HG03045 (cell line): Measurements from ENCODE around the gene KISS1.
"Not testable (repeated sequence)": the region's sequence is repeated elsewhere in the genome, so short reads cannot be mapped to it uniquely, and the experiment has no call there.

ENCODE experiments used
- ATAC-seq: cut with Tn5 transposase; IDR thresholded peaks from one replicate; pipeline ENCODE4 v1.9.1; 2021; ENCODE audit warnings: mild to moderate bottlenecking, moderate library complexity; ENCODE audit not compliant: unreplicated experiment

KISS1 gene

GRCh38 chr1:204196068-204196795, at the start of gene KISS1:
KISS1 (minus strand) TSS chr1:204196491; CDS start chr1:204192876, 3,615 bp downstream.
- ATAC-seq, result no peak

GRCh38 chr1:204242920-204243319, 46.6 kb upstream of the KISS1 start:
- ATAC-seq, result no peak

DNA sequence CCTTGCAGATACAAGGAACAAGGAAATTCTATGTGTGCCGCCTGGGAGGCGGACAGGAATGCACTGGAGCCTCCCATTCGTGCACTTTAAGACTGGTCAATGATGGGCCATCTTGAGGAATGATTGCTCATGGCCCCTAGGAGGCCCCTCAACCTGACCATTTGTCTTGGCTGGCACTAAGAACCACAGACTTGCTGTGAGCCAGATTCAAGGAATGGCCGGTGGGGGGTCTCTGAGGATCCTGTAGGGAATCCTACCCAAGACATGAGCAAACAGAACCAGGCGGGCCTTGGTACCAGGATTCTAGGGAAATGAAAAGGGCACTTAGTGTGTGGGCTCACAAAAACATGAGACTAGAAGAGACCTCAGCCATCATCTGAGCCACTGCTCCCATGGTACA, 45.6 kb upstream of the KISS1 start:
- ATAC-seq, result no peak

GRCh38 chr1:204241050-204241449, 44.8 kb upstream of the KISS1 start:
- no peak for ATAC-seq

DNA sequence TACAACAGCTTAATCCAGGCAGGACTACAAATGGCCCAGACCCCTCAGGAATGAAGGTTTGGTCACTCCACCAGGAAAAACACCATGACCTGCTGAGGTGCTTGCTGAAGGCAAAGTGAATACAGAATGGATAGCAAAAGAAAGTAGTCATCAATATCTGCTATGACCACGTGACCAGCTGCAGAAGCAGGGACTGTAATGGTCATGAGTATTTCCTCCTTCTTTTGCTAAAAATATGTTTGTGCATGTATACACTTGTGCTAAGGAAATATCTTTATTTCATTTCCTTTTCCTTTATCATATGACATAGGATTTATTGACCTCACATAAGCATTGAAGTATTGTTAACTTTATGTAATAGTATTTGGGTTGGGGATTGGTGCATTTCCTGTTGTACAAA, 43.9 kb upstream of the KISS1 start:
- no peak for ATAC-seq

- not testable (repeated sequence) for ATAC-seq
These were observed 43.1 kb upstream of the KISS1 start for GRCh38 chr1:204239401-204239800.

- not testable (repeated sequence) for ATAC-seq
These were observed 42.2 kb upstream of the KISS1 start for GRCh38 chr1:204238520-204238919.

GRCh38 chr1:204237515-204237914, 41.2 kb upstream of the KISS1 start:
- ATAC-seq, result not testable (repeated sequence)

- no peak for ATAC-seq
These were observed 36.2 kb upstream of the KISS1 start for GRCh38 chr1:204232526-204232925.

- no peak for ATAC-seq
These were observed 33.9 kb upstream of the KISS1 start for GRCh38 chr1:204230211-204230610.

GRCh38 chr1:204228896-204229295, 32.6 kb upstream of the KISS1 start:
- ATAC-seq, result no peak

DNA sequence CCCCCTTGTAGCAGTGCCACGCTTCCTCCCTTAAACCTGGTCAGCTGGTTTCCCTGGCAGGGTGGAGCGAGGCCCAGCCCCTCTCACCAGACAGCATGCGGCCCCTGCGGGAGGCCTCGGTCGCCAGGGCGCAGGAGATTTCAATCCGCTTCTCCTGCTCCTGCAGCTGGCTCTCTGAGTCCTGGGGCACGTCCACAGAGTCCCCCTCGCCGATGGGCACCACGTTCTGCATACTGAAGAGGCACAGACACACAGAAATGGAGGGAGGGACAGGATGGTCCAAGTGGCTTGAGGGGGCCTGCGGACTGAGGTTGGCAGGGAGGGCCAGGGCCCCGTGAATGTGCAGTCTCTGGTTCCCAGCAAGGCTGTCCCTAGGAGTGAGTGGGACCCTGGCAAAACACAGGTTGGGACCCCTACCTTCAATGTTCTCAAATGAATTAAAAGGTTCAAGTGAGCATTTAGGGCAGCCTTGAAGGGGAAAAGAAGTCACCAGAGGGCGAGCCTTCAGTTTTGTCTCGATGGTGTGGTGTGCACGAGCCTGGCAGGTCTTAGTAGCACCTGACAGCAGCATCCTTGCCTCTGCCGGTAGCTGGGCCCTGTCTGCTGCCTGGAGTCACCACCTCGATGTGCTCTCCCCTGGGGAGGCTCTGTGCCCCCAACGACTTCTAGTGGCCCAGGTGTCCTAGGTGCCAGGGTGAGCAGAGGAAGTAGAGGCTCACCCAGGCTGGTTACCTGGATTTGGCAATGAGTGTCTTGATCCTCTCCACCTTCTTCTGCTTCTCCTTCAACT, 31.9 kb upstream of the KISS1 start:
- no peak for ATAC-seq

- no peak for ATAC-seq
These were observed 31.1 kb upstream of the KISS1 start for GRCh38 chr1:204227351-204227750.

- no peak for ATAC-seq
These were observed 29.8 kb upstream of the KISS1 start for GRCh38 chr1:204225841-204226735.

- ATAC-seq, result no peak
These were observed 28.4 kb upstream of the KISS1 start for GRCh38 chr1:204224655-204225054.

DNA sequence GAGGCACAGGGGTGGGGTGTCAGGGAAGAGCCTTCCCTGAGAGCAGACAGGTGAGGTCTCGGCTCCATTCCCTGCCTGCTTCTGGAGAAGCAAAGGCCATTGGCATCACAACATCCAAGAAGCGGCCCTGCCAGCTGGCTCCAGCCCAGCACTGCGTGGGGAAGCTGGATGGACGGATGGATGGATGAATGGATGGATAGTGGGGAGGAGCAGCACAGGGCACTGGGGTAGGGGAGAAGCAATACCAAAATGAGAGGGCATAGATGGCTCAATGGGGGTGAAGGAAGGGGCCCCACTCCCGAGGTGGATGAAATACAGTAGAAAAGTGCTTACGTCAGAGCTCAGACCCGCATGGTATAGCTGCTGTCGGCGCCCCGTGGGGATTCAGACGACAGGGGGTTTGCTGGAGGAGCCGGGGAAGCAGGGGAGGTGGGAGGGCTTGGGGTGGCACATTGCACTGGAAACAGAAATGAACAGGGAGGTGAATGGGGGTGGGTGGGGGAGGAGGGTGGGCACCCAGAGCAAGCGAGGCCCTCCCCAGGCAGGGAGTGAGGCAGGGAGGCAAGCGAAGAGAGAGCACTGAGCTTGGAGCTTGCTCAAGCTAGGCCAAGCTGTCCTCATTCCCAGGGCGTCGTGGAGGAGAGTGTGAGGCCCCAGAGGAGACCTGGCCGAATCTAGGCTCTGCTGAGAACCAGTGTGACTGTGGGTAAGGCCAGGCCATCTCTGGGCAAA, 27.0 kb upstream of the KISS1 start:
- no peak for ATAC-seq

- no peak for ATAC-seq
These were observed 26.4 kb upstream of the KISS1 start for GRCh38 chr1:204222764-204223055.

- no peak for ATAC-seq
These were observed 25.9 kb upstream of the KISS1 start for GRCh38 chr1:204222006-204222763.

GRCh38 chr1:204221271-204221670, 25.0 kb upstream of the KISS1 start:
- no peak for ATAC-seq

DNA sequence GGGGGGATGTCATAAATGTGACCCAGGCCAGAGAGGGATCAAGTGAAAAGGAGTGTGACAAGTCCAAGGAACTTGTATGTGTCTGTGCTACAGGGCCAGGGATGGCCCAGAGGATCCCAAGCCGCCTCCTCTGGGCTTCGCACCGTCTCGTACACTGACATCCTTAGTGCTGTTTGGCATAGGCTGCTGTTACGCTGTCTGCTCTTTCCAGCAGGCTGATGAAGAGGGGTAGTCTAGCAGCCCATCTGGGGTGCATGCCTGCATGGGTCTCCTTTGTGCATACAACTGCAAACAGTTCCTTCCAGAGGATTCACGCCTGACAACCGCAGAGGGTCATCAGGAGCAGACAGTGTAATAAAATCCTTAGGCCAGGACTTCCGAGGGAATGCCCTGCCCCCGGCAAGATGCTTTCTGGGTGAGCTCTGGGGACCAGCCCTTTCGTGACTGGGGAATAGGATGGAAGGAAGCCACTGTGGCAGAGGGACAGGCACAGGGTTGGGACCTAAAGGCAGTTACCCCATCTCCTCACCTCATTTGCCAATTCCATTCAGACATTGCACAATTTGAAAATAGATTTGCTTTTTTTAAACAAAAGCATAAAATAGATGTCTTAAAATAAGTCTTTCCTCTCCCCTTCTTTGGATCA, 23.8 kb upstream of the KISS1 start:
- ATAC-seq, result no peak
